ENCODE results near the gene SSTR5.
A peak's percentile ranks its signal among the peaks of the same experiment; 100 is the strongest.
"Not testable (repeated sequence)": the region's sequence is repeated elsewhere in the genome, so short reads cannot be mapped to it uniquely, and the experiment has no call there.

The SSTR5 gene

GRCh38 chr16:1073262-1073558 lies 663 bp downstream of the SSTR5 start:
- DNase-seq (ENCODE audit: low spot score) (no peak), FAIRE-seq (no peak)

GRCh38 chr16:1073566-1074378 lies 1.2 kb downstream of the SSTR5 start:
- DNase-seq (ENCODE audit: low spot score) (no peak), FAIRE-seq (no peak)

GRCh38 chr16:1074379-1074649 lies 1.8 kb downstream of the SSTR5 start:
- DNase-seq (ENCODE audit: low spot score) (no peak), FAIRE-seq (no peak)

- FAIRE-seq (no peak), DNase-seq (ENCODE audit: low spot score) (peak; percentile 45)
Measured at GRCh38 chr16:1075546-1075945, 3.0 kb downstream of the SSTR5 start.

GRCh38 chr16:1076801-1077576 lies 4.4 kb downstream of the SSTR5 start:
- no peak for DNase-seq (ENCODE audit: low spot score)
- FAIRE-seq: no peak

GRCh38 chr16:1077877-1078578 lies 5.5 kb downstream of the SSTR5 start:
- FAIRE-seq (no peak), DNase-seq (ENCODE audit: low spot score) (no peak)

GRCh38 chr16:1078579-1079021 lies 6.1 kb downstream of the SSTR5 start:
- FAIRE-seq (peak; percentile 88), DNase-seq (ENCODE audit: low spot score) (peak; percentile 89)

- FAIRE-seq: no peak
- no peak for DNase-seq (ENCODE audit: low spot score)
Measured at GRCh38 chr16:1079341-1079740, 6.8 kb downstream of the SSTR5 start.

- FAIRE-seq (no peak), DNase-seq (ENCODE audit: low spot score) (no peak)
Measured at GRCh38 chr16:1079786-1080525, 7.4 kb downstream of the SSTR5 start.

GRCh38 chr16:1080801-1081733 lies 8.5 kb downstream of the SSTR5 start:
- no peak for DNase-seq (ENCODE audit: low spot score)
- no peak for FAIRE-seq

GRCh38 chr16:1081734-1082265 lies 9.3 kb downstream of the SSTR5 start:
- no peak for DNase-seq (ENCODE audit: low spot score)
- FAIRE-seq: no peak

- DNase-seq (ENCODE audit: low spot score) (peak; percentile 79), FAIRE-seq (peak; percentile 67)
Measured at GRCh38 chr16:1082266-1082951, 9.9 kb downstream of the SSTR5 start.

- DNase-seq (ENCODE audit: low spot score): peak; percentile 44
Measured at GRCh38 chr16:1082952-1083675, 10.6 kb downstream of the SSTR5 start.

GRCh38 chr16:1084971-1085370 lies 12.4 kb downstream of the SSTR5 start:
- DNase-seq (ENCODE audit: low spot score): no peak
- no peak for FAIRE-seq

More at GRCh38 chr16:1082952-1083675, 10.6 kb downstream of the SSTR5 start:
- FAIRE-seq: peak; percentile 77

GRCh38 chr16:1086443-1086842 lies 13.9 kb downstream of the SSTR5 start:
- FAIRE-seq; DNase-seq (ENCODE audit: low spot score): not testable (repeated sequence)

GRCh38 chr16:1088295-1089170 lies 16.0 kb downstream of the SSTR5 start:
- FAIRE-seq (no peak), DNase-seq (ENCODE audit: low spot score) (no peak)

- DNase-seq (ENCODE audit: low spot score) (no peak), FAIRE-seq (no peak)
Measured at GRCh38 chr16:1089439-1089821, 16.9 kb downstream of the SSTR5 start.
